GM19324 (cell line): ENCODE measurements around the gene SUCLG1.
A peak's percentile ranks its signal among the peaks of the same experiment; 100 is the strongest.
"Not testable (repeated sequence)": the region's sequence is repeated elsewhere in the genome, so short reads cannot be mapped to it uniquely, and the experiment has no call there.

Experiments
- ATAC-seq: cut with Tn5 transposase; IDR thresholded peaks from one replicate; pipeline ENCODE4 v1.9.1; 2021; ENCODE audit warnings: mild to moderate bottlenecking, moderate library complexity; ENCODE audit not compliant: unreplicated experiment, low FRiP score

SUCLG1 gene

DNA sequence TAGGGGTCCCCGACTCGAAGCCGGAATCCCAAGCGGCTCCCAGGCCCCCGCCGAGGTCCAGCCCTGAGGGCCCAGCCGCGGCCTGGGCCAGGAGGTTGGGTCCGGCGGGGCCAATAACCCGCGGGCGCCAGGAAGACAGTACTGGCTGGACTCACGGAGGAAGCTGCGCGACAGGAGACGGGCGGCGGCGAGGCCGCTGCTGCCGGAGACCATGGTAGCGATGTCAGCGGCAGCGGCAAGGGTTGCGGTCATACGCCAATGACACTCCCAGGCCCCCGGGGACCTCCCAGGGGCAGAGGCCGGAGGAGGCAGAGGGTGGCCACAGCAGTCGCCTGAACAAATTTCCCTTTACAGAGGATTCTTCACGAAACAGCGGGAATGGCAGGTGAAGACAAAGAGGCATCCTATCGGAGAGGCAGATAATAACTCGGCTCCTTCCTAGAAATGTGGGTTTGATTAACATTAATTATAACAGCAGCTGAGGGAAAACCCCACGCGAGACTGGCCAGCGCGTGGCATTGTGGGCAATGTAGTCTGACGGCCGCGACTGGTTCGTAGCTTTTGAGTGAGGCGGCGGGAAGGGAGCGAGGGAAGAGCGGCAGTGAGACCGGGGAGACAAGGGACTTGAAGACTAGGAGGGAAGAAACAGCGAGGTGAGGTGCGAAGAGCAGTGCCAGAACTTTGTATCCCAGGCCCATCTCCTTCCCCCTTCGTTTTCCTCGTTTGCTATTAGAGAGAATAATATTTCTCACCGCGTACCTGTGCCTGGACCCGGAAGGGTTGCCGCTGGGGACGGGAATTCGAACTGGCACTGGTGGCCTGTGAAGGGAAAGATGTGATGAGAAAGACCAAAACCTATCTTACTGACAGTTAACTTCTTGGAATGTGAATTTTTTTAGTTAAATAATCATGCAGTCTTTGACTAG, at the start of gene SUCLG1:
Gene SUCLG1 (minus strand): TSS at position 263 of the 926 bp plus-strand sequence. CDS start 11 bp downstream, at position 252.
- ATAC-seq = peak; percentile 96

DNA sequence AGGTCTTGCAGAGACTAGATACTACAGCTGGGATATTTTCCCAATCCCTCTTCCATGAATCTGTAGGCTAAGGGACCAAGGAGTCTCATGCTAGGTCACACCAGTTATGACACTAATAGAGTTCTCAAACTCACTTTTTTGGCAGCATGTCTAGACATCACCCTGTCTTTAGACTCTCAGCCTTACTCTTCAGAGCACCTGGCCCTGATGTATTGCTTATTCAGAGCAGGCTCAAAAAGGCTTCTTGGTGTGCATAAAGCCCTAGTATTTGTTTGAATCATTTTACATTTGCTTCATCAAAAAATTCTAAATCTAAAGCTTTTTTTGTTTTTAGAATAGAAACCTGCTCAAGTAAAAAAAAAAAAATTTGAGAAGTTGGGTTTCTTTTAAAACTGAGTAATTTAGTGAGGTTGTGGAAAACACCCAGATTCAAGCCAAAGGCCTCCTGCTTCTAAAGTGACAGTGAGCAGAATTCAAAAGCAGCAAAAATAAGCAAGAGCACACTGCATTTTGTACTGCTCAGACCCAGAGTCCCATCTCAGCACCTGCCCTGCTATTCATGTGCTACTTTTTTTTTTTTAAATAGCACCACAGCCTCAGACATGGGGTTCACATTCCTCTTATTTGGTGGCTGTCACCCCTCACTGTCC, 39.2 kb upstream of the SUCLG1 start:
- ATAC-seq = no peak

DNA sequence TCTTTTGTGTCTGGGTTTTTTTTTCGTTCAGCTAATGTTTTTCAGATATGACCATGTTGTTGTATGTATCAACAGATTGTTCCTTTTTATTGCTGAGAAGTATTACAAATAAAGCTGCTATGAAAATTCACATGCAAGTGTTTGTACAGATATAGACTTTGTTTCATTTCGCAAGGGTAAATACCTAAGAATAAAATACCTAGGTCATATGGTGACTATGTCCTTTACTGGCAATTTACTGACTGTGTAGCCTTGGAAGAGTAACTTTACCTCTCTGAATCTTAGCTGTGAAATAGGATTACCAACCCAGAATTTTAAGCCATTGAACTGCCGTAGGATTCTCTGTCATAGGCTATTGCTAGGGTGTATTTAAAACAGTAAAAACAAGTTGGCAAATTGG, 38.2 kb upstream of the SUCLG1 start:
- ATAC-seq = no peak

DNA sequence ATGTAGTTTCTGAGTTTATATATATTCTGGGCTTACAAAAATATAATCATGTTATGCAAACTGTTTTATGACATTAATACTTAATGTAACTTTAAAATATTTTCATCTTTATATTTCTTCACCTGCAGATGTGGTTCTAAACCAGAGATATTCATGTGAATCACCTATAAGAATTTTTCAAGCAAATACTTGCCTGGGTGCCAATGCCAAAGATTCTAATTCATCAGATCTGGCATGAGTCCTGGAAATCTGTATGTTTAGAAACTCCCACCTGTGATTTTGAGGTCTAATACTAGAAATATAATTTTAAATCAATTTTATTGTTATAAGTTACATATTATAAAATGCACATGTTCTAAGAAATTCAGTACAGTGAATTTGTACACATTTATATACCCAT, 37.3 kb upstream of the SUCLG1 start:
- ATAC-seq = no peak

DNA sequence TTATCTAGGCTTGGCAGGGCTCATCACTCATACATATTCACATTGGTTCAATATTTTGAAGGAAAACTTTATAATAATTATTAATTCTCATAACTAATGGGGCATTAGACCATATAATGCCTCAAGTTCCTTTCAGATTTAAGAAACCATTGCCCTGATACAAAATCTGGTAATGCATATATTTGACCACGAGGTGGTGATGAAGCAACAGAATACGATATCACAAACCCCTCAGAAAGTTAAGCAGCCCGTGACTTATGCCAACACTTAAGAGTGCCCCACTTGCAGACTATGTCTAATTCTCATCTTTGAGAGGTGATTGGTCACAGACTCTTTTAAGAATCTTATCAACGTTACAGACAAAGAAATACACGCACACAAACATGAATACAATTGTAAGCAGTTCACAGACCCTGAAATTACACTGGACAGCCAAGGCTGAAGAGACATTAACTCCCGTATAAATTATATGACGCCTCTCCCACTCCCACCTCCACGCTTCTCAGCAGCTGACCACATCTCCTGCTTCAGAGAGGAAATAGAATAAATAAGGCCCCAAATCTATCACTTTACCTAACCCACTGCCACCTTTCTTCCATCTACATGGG, 36.6 kb upstream of the SUCLG1 start:
- ATAC-seq = no peak

DNA sequence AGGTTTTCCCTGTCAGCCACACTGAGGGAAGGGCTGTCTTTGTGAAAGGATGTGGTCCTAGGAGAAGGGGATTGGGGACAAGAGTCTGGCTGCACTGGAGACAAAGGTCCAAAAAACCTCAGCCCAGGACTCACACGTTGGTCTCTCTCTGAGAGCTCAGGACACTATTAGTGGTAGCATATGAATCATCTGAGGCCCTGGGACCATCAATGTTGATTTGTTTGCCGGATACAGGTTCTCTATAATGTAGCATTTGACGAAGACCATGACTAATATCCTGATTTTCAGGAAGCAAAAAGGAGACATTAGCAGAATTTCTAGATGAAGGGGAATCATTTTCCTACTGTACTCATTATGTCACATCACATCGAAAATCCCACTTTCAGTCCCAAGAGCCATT, 35.0 kb upstream of the SUCLG1 start:
- no peak for ATAC-seq

DNA sequence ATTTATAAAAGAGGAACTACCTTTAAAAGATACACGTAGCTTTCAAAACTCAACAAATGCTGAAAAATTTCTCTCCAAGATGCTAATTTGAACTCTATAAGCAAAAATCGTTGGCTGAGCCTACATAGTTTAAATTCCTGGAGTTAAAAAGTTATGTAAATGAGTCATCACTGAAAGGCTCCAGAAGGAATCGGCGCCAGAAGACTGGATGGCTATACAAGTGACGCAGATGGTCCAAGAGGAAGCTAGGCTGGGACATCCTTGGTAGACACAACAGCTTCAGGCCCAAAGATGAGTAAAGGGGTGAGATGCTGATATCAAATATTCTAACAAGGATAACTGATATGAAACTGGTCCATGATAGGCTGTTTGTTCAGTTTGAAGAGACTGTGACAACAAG, 34.4 kb upstream of the SUCLG1 start:
- no peak for ATAC-seq

DNA sequence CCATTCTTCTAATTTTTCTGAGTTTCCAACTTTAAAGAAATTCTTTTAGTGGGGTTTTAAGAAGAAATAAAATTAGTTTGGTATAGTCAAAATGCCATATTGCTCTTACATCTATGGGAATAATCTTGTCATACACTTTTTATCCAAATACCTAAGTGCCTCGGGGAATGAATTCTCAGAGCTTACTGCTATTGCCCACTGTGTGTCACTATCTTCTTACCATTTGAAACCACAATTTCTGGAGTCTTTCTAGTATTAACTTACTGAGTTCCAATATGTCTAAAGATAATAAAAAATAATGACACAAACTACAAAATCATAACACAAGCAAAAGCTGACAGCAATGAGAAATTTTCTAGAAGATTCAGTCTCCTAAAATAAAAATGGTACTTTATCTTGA, 33.5 kb upstream of the SUCLG1 start:
- no peak for ATAC-seq

DNA sequence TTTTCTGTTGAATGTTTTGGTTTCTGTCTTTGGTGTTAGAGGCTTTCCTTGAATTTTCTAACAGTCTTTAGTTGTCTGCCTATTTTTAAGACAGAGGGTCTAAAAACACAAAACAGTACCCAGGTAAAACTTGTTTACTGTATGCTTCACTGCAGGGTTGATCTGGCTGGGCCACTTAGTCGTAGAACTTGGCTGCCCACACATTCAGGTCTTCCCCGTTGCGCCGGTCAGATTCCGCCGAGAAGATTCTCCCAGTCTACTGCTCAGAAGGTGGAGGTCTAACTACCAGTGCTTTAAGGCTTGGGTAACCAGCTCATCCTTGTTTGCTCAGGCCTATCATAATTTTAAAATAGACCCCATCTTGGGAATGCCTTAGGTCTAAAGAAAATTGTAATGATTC, 32.7 kb upstream of the SUCLG1 start:
- ATAC-seq = no peak

DNA sequence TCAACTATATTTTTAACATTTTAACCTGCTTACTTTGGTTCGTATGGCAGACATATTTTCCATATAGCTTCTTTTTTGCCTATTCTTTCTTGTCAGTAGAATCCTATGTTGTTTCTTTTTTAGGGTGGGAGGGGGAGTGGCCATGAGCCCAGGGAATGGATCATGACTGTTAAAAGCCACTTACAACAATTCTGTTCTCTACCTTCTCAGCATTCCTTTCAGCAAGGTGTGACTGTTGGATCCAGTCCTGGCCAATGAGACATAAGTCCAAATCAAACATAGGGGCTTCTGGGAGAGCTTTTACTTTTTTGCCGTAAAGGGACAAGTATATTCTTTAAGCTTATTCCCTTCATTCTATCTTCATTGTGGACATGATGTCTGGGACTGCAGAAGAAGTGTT, 32.2 kb upstream of the SUCLG1 start:
- no peak for ATAC-seq

DNA sequence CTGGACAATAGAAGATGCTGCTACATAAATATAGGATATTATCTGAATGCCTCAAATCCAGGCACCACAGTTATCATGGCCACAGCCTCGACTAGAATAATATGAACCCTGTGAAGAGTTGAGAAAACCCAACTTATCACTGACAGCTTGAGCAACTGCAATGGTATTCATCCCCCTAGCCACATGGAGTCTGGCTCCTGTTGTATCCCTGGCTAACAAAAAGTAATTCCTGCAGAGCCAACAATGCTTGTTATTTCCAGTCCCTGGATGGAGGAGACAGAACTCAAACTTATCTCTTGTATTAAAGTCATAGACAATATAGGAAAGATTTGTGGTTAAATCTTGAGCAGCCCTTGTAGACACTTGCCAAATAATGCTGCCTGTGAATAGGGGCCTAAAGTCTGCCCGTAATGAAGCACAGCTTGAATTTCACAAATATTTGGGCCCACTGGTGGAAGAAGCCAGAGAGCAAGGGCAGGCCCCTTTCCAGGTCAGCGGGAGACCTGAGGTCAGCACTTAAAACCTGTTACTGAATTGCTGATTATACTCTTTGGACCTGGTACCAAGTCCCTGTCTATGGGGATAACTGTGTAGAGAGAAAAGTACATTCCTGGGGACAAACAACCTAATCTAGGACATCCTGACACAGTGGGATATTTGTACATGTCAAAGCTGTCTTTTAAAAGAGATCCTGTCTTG, 28.4 kb upstream of the SUCLG1 start:
- no peak for ATAC-seq

DNA sequence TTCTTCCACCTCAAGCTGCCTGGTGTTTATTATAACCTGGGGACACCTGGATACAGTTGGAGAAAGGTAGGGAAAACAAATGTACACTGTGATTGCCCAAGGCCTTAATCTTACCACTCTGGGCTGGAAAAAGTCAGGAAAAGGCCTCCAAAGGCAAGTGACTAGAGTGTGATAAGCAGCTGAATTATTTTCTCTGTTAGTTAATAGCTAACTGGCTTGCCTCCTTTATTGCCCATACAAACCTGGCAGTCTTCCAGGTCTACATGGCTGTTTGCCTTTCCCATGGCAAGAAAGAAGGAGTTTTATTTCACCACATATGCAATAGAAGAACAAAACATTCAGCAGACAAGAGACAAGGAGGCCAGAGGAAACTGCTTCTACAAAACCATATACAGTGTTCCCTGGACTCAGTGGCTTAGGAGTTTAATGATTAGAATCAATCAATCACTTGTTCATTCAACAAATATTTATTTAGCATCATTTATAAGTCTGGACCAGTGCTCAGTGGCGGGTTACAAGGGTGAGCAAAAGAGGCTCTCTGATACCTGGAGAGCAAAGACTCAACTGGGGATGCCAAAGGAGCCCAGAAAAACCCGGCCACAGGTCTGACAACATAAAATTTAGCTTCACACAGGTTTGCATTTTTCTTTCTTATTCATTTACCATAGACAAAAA, 27.5 kb upstream of the SUCLG1 start:
- no peak for ATAC-seq

DNA sequence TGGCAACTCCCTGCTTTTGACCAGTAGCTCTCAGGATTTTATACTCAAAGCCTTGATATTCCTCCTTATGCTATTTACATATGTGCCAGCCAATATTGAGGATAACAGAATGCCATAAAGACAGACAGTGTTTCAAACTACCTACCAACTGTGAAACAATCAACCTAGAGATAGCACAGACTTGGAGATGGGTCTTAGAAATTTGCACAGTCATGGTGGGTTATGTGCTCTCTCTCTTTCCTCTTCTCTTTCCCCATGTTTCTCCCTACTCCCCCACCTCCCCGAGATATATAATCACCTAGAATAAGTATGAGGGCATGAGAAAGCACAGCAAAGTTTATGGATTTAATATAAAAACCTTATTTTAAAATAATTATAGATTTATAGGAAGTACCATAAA, 24.2 kb upstream of the SUCLG1 start:
- ATAC-seq = no peak

DNA sequence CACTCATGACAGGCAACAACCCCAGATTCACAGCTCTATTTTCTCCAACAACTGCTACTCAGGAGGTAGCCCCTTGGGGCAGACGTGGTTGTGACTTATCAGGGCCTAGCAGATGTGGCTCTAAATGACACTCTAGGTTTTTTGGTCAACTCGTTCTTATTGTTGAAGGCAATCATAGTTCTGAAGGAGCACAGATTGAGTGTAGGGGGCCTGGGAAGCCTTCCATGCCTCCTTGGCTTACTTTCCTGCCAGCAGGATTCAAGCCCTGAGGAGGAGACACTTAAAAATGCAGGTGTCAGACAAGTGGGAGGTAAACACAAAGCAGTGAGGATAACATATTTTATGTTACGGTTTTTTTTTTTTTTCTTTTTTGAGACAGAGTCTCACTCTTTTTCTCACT, 23.5 kb upstream of the SUCLG1 start:
- no peak for ATAC-seq

DNA sequence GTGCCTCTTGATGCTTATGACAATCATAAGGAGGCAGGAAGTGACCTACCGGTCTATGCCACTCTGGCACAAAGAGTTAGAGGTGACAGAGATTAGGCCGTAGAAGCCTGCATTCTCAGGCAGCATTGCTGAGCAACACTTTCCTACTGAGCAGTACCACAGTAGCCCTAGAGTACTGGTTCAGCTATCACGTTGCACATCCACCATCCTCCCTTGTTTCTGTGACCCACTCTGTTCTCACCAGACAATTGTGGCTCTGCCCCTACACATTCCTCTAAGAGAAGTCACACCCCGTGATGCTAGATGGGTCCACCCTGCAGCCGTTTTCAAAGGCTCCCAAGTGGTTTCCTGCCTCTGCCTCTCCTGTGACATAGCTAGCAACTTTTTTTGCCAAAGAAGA, 22.6 kb upstream of the SUCLG1 start:
- no peak for ATAC-seq

DNA sequence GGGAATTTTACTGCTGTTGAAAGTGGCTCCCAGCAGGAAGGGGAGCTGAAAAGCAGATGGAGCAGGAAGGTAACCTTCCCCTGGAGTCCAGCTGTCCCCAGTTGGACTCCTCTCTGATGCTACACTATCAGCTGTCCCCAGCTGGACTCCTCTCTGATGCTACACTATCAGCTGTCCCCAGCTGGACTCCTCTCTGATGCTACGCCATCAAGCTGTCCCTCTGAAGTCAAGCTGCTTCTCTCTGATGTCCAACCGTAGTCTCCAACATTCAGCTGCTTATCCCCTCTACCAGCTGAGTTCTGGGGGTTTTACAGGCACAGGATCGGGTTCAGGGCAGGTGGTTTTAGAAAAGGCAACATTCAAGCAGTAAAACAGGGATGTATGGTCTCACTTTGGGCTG, 19.8 kb upstream of the SUCLG1 start:
- no peak for ATAC-seq

DNA sequence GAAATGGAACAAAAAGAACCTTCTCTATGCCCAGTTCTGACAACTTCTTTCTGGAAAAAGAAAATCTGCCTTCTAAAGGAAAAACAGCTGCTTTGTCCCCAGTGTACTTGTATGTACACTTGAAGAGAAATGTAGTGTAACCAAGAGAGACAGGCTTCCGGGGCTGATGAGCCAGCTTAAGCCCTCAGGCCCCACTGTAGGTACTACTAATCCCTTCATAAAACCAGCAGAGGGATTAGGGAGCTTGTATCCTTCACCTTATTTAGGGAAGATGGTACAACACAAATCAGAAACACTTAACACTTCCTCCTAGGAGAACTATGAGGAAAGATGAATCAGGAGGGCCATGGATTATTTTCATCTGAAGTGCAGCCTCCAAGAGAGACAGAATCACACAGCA, 18.8 kb upstream of the SUCLG1 start:
- ATAC-seq = no peak

DNA sequence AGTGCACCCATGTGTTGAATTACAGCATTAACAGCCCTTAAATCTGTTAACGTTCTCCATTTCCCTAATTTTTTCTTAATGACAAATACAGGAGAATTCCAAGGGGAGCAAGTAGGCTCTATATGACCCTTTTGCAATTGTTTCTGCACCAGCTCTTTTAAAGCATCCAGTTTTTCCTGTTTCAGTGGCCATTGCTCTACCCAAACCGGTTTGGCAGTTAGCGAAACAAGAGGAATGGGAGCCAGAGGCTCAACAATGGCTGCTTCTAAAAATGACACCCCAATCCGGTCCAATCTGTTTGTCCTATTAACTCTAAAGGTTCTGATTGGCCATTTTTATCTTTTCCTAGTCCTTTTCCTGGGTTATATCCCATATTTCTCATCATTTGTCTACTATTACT, 15.1 kb upstream of the SUCLG1 start:
- ATAC-seq = no peak

DNA sequence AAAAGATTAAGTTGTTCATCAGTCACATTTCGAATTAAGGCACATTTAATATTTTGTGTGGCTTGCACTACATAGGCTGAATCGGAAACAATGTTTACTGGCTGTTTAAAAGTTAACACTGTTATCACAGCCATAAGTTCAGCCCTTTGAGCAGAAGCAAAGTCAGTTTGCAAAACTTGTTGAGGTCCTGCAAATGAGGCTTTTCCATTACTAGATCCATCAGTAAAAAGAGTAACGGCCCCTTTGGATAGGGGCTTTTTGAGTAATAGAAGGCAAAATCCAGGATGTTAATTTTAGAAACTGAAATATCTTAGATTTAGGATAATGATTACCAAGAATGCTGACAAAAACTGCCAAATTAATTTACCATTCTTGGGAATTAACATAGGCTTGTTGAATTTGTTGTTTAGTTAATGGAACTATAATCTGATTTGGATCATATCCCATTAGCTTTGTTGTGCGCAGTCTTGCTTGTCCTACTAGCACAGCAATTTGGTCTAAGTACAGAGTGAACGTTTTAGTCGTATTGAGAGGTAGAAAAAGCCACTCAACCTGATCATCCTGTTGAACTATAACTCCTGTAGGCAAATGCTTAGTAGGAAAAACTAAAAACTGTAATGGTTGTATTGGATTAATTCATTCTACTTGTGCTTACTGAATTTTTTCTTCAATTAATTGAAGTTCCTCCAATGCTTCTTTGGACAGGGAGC, 13.9 kb upstream of the SUCLG1 start:
- no peak for ATAC-seq

DNA sequence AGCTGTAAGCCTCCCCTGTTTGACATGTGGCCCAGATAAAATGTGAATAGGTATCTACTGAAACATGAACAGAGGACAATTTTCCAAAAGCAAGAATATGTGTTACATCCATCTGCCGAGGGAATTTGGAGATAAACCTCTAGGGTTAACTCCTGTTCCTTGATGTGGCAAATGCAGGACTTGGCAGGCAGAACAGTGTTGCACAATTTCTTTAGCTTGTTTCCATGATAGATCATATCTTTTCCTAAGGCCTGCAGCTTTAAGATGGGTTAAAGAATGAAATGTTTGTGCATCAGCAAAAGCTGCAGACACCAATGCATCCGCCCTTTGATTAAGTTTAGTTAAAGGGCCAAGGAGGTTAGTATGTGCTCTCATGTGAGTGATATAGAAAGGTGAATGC, 13.3 kb upstream of the SUCLG1 start:
- ATAC-seq = not testable (repeated sequence)
